ENCODE measurements around the gene ODAPH.

GRCh38 chr4:75552452-75552851, 3.4 kb upstream of the ODAPH start:
- TF ChIP-seq CTCF (IDR thresholded peaks at IDR 0.05; ENCODE audit: low read depth, low read length, missing input control): no peak
- TF ChIP-seq RAD21 (IDR thresholded peaks at IDR 0.05): no peak
- no peak for TF ChIP-seq TAF1 (conservative IDR thresholded peaks at IDR 0.05)
- TF ChIP-seq MAX (IDR thresholded peaks at IDR 0.05): no peak
- TF ChIP-seq GABPA (IDR thresholded peaks at IDR 0.05 in 1 of 2, conservative IDR thresholded peaks at IDR 0.05 in 1 of 2): no peak
- no peak for TF ChIP-seq ZBTB33 (IDR thresholded peaks at IDR 0.05)
- no peak for TF ChIP-seq JUND (IDR thresholded peaks at IDR 0.05)
- no peak for TF ChIP-seq YY1 (IDR thresholded peaks at IDR 0.05)
- TF ChIP-seq REST (IDR thresholded peaks at IDR 0.05): no peak
- no peak for TF ChIP-seq FOXA1 (IDR thresholded peaks at IDR 0.05)

Data from liver (tissue), 3 donors.